Activated CD4-positive, alpha-beta T cell treated with anti-CD3 and anti-CD28 coated beads for 1 hour (primary cell): ENCODE data around the gene SHC1.

Source experiments
- DNase-seq: peaks from one replicate; pipeline ENCODE4 v3.0.0-alpha.2; 2020

The SHC1 gene

DNA sequence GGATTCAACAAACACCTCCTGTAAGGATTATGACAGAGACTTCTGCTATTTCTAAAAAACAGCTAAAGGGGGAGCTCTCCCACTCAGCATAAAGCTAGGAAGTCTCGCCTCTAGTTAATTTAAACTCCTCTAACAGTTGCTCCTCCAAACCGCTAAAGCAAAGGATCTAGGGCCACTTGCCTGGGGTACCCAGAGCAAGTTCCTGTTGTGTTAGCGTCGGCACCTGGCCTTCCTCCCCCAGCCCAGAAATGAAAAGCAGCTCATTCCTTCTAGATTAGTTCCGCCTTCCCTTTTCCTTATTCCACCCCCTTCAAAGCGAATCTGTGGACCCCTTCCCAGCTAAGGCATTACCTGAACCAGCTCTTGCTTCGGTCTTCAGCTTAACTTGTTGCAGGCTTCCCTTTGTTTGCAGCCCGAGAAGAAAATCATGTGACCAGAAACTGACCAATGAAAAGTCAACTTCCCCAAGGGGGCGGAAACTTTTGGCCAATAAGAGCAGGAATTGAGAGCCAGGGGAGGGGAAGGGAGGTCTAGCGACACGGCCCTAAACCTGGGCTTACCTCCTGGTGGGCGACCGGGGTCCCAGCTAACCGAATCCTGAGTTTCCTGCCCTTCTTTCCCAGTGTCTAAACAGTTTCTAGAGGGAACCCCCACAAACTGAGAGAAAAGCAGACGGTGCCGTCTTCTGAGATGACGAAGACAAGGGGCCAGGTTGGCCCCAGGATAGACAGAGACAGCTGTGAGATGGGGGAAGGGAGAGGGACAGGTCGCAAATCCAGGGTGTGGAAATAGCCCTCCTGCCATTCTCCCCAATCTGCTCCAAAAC is 14.6 kb downstream of the SHC1 start, which contains the start of gene PBXIP1:
PBXIP1 (minus strand) TSS at position 382 of the 826 bp plus-strand sequence. CDS start 2,378 bp downstream, outside the sequence.
- DNase-seq = peak; percentile 67

DNA sequence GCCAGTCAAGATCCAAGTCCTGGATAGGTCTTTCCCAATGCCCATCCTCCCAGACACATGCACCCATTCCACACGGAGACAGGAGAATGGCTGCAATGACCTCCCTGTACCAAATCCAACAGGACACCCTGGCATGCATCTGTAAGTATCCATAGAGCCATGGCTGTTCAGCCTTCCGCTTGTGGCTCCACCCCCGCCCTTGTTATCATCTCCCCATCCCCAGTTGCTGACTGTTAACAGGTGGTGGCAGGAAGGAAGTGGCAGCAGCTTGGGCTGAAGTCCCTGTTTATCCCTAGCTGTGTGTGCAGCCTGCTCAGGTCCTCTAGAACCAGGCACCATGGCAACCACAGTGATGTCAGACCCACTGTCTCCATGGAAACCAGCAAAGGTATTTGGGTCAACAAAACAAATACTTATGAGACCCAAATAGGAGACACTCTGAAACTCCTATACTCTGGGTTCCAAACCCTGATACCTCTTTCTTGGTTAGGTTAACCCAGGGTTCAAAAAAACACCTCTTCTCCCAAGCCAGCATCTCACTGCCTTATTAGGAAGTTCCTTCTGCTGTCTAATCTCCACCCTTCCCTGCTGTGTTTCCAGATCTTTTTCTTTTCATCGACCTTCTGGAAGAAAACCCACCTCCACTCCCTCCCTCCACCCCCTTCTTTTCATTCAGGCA is 15.4 kb downstream of the SHC1 start:
- peak; percentile 85 for DNase-seq

DNA sequence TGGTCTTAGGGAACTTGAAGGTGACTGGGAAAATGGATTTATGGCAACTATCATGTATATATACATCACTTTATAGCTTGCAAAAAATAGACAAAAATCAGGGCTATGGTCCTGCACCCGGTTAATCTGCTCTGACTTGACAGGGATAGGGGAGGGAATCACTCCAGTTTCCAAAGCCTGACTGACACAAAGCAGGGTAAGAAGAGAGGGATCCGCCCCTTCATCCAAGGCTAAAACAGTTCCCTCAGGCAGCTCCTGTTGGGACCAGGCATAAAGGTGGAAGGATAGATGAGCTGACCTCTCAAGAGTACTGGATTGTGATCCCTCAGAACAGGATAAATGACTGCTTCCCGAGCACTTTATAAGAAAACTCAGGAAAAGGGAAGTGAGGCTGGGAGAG is 16.0 kb downstream of the SHC1 start:
- DNase-seq = no peak

DNA sequence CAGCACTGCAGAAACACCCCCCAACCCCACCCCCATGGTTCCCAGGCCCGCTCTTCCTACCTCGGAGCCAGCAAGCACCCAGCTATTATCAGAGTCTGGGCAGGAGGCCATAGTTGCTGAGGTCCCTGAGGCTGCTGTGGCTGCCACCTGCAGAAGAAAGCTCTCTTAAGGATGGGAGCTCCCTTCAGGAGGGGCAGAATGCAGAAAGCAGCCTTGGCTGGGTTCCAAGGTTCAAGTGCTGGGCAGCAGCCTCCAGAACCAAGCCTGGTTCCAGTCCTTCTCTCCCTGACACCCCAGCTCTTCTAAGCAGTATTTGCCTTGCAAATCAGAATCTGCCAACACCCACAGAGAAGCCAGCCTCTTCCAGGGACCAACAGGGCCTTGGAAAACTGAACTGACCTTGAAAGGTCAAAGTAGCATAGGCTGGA is 16.9 kb downstream of the SHC1 start:
- no peak for DNase-seq

DNA sequence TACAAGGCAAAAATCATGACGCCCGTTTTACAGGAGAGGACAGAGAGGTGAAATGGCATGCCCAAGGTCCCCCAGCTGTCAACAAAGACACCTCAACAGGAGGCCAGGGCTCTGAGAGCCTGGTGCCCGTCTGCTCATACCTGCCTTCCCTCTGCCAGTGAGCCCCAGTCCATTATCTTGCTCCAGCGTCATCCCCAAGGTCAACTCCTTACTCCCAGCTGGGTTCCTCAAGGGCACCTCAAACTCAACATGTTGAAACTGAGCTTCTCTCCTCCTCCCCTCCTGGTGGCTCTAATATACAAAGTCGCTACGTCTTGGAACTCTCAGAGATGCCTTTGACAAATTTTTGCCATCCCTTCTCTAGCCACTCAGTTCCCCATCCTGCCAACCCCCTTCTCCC is 17.9 kb downstream of the SHC1 start:
- no peak for DNase-seq

DNA sequence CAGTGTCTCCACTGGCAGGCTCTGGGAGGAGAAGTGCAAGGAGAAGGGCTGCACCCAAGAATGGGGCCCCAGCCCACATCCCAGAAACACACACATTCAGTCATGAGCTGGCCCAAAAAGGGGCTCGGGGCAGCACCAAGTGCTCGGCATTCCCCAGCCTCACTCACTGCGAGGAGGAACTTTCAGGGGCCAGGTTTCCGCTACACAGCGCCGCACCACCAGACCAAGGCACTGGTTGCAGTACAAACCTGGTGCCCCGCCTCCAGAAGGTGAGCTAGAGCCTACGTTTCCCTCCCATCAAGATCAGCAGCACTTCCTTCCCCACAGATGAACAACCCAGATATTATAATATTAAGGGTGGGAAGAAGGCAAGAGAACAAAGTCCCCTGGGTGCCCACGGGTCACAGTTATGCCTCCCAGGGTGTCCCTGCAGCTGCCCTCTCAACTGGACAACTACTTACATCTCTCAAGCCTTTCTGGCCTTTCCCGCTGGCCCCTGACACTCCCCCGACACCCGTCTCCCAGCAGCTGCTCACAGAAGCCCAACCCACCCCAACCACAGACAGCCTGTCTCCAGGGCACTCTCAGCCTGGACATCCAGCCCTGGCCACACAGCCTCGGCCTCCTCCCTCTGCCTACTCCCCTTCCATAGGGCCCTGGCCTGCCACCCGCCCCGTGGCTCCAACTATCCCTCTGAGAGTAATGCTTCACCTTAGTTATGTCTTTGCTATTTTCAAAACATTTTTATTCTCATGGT is 18.5 kb downstream of the SHC1 start:
- no peak for DNase-seq

DNA sequence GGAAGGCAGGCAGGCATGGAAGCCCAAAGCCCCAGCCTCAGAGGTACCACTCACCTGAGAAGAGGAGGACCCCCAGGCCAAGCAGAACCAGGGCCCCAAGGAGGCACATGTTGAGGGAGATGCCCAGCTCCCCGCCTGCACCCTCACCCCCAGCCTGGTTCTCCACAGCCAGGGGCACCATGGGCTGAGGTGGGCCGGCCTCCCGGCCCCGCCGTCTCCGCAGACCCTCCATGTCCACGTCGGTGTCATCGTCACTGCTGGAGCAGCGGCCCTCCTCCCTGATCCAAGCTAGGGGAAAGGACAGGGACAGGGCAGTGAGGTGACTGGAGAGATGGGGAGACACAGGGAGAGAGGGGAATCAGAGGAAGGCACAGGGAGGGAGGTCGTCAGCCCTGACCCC is 22.5 kb downstream of the SHC1 start:
- no peak for DNase-seq

DNA sequence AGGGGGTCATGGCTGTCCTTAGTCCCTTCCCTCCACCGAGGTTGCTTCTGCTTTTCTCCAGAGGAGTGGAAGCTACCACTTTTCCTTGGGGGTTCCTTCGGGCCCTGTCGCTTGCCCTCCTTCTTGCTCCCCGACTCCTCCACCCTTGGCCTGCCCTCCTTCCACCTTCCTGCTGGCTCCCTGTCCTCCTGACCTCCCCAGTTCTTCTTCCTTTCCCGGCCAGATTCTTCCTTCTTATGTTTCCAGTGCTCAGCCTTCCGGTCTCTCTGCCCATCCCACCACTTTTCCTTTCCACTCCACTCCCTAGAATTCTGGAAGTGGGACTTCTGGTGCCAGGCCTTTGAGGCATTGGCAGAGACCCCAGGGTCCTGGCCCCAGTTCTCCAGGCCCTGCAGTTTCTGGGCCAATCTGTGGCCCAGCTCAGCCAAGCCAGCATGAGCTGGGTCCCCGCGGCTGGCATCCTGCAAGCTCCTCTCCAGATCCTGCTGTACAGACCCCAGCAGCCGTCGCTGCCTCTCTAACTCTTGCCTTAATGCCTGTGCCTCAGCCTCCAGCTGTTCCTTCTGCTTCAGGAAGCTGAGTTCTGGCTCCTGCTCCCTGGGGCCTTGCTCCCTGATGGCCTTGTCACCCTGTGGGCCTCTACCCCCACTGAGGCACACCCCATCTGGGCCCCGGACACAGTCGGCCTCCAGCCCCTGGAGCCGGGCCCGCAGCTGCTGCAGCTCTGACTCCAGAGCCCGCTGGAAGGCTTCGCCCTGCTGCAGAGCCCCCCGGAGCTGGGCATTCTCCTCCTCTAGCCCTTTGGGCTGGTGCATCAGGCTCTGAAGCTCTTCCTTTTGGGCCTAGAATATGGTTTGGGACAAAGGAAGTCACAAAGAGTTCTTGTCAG is 24.3 kb downstream of the SHC1 start:
- DNase-seq = no peak

DNA sequence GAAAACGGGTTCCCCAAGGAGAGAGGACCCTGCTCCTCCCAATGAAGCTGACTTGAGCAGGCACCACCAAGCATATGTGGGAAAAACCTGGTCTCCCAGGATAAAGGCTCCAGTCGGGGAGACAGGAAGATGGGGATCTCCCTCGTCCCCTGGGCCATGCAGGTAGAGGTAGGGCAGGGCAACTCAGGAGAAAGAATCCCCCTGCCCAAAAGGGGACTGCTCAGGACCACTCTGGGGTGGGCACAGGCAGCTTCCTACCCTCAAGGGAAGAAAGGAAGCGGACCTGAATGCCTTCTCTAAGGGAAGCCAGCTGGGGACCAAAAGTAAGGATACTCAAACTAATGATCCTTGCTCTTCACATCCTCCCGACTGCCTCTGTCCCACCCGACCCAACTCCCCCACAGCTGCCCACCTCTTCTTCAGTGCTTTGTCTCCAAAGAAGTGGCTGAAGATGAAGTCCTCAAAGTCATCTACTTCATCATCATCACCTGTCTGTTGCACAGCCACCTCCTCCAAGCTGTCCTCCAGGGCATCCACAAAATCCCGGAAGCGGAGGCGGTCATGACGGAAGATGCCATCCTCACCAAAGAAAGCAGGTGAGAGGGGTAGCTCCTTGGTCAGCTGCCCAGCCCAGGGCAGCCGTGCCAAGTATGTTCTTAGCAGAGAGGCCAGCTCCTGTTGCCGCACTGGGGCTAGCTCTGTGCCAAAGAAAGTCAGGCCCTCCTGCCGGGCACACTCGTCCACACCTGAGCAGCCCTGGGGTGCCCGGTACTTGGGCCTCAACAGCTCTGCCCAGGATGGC is 25.2 kb downstream of the SHC1 start:
- DNase-seq = no peak

DNA sequence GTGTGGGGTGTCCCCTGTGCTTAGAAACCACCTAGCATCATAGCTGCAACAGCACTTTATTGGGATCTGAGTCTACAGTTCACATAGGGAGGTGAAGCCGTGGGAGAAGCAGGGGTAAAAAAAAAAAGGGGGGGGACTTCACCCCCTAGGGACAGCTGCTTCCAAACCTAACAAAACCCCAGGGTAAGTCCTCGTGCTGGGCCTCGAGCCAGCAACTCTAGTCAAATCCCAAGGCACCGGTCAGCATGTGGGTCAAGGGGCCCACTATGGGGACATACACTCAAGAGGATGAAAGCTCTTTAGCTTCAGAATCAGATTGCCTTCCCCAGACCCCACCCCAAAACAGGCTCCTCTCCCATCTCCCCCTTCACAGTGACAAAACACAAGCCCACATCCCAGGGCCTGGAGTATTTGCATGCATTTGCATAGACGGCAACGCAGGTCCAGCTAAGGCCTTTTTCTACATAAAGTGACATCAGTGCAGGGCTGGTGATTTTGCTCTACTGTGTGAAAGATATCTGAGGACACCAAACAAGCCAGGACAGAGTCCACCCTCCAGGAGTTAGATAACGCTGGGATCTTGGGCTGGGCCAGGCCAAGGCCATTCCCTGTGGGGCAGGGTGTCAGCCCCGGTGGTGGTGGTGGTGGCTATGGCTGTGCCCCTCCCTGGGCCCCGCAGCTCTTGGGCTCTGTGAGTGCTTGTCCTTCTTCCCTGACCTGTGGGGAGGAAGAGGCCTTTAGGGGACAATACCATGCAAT is 26.0 kb downstream of the SHC1 start:
- no peak for DNase-seq

DNA sequence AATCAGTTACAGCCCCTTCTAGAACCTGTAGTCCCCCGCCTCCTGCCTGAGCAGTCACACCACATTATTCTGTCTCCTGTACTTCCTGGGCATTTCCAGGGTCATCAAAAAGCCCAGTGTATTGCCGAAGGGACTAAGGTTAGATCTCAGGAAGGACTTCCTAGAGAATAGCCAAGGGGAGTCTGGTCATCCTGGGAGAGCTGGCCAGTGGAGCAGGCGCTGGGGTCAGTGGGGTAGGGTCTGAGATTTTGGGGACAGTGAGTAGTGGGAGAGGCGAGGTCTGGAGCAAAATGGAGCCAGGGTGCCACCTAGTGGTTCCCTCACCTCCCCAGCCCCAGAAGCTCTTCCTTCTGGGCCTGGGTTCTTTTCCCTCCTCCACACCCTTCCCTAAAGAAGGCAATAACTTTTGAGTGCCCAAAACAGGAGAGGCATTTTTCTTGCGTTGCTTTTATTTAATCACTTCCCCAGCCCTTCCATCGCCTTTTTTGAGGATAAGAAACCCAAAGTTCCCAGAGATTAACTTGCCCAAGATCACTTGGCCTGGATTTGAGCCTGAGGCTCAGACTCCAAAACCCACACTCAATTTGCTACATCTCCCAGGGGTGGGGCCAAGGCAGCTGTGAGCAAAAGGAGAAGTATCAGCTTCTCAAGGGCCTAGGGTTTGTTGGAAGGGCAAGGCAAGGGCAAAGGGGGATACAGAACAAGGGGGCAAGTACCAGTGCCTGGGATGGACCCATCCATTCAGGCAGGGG is 26.7 kb downstream of the SHC1 start:
- no peak for DNase-seq

DNA sequence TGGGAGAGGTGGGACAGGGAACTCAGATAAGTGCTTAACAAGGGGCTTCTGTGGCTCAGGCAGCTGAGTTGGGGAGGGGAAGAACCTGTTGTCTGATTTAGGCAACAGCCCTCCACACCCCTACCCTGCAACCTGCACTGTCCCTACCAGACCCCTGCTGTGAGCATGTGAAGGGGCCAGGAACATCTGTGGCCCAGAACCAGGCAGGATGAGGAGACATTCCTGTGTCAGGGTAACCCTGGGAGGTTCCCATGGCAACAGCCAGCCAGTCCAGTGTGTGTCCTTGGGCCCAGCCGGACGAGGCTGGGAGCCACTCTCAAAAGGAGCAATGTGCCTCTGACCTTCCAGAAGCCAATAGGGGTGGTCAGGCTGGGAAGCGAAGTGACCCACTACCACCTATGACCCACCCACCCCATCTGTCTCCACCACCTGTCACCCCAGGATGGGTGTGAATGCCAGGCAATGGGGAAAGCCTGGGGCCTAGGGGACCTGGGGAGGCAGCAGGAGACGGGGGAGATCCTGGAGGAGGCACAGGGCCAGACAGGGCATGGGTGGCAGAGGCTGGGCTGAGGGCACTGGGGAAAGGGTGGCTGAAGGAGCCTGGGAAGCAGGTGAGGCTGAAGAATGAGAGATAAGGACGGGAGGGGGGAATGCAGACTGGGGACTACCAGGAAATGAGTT is 29.1 kb downstream of the SHC1 start:
- no peak for DNase-seq

DNA sequence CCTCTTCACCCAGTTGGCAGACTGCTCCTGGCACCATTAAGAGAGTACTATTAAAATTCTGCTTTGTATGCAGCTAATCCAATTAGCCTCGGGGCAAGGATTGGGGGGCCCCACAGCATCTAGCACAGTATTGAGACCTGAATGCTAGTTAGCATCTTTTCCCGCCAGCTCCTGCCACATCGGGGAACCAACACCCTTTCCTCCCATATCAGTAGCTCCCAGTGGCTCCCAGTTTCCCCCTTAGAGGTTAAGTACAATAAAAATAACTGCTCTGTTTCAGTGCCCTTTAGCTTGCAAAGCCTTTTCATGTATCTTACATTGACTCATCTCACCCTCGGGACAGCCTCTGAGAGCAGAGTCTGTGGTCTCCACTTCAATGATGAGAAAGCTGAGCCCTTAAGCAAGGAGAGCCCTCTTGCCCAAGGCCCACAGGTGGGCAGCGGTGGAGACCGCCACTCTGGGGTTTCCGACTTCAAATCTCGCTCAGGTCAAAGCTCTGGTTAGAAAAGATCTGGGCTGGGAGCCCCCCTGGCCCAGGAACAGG is 29.8 kb downstream of the SHC1 start:
- no peak for DNase-seq

DNA sequence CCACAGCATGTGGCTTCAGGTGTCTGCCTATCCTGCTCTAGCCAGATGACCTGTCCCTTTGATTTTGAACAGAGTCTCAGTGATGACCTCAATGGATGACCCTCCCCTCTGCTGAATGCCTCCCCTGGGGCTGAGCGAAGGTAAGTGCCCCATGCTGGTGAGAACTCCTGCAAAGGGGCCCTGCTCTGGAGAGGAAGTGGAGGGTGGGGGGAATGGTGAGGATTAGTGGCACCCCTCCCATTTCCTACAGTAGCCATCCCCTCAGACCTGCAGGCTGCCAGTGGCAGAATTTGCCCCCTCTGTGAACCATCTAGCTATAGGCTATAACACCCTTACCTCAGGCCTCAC is 30.4 kb downstream of the SHC1 start:
- DNase-seq = no peak

DNA sequence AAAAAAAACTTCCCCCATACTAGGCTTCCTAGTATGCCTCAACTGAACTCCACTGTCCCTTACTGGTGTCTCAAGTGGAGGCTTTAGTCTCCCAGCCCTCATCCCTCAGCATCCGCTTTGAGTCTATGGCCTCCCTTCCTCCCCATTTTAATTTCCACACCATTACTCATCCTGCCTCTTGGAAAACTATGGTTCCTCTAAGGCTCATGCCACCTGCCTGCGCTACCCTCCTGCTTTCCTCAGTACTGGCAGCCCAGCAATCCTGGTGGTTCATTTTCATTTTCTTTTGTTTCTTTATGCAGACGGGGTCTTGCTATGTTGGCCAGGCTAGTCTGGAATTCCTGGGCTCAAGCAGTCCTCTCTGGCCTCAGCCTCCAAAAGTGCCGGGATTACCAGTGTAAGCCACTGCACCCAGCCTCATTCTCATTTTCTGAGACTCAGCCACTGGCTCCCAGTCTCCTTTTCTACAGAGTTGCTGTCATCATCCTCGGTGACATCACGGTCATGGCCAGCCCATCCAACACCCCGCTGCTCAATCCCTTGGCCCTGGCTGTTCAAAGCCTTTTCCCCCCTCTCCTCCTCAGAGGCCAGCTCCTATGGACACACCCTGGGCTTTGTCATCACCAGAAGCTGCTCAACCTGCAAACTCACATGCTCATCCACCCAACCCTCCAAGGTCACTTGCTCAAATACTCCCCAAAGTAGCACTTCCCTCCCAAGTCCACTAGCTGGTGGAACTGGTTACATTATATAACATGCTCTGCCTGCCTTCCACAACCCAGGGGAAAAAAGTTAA is 31.7 kb downstream of the SHC1 start:
- no peak for DNase-seq

DNA sequence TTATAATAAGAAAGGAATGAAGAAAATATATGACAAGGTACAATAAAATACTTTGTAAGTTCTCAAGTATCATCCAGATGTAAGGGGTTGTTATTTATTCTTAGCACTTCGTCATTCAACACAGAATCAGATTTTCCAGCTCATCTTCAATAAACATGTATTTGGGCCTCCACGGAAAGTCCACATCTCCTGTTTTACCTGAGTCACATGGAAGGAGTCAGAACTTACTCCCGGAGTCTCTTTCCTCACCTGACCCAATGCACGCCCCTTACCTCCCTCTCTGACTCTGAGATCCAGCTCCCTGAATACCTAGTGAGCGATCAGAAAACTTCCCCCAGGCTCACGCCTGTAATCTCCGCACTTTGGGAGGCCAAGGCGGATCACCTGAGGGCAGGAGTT is 32.6 kb downstream of the SHC1 start:
- DNase-seq = no peak

DNA sequence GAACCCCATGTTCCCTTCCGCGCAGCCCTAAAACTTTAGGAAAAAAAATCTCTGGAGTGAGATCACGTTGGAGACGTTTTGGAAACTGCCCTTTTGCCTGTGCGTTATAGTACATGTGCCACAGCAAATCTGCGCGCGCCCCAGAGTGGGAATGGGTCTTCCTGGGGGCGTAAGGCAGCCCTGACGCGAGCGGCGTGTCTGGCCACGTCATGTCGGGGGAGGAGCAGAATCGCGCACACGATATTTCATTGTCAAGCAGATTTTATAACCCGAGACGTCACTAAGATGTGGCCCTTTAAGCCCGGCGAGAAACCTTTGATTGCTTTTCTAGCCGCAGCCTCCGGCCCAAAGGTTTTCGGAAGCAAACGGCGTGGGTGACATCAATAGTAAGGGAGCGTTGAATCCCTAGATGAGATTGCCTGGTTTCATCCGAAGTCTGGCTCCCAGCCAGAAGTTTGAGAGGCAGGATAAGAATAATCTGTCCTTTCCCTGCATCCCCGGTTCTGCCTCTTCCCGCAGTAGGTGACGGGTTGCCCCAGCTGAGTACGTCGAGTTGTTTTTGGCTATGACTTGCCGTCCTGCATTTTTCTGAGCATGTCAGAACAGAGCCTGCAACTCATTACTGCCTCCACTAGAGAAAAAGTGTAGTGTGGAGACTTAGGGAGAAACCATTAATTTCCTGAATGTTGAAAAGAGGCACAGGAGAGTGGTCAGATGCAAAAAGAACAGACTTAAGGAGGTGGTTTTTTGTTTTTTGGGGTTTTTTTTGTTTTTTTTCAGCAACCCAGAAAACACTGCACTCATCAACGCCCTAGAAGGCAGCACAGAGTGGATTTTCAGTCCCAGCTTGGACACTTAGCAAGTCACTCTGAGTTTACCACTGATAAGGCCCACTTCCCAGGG is 33.2 kb downstream of the SHC1 start:
- peak; percentile 83 for DNase-seq
